ENCODE data around the gene PHTF2.
"Not testable (repeated sequence)": the region's sequence is repeated elsewhere in the genome, so short reads cannot be mapped to it uniquely, and the experiment has no call there.

The PHTF2 gene

DNA sequence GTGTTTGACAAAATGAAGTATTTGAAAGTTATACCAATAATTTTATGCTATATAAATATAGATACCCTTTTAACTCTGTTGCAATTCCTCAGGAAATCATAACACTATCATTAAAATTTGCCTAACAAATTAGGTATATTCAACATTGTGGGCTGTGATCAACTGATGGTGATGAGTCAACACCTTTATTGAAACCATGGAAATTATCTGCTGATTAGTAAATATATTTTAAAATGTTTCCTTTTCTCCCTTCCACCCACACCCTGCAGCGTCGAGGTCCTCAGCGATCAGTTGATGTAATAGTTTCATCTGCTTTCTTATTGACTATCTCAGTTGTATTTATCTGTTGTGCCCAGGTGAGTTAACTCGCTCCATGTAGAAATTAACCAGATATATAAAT lies 143.9 kb downstream of the PHTF2 start:
- DNase-seq, result peak; percentile 59

DNA sequence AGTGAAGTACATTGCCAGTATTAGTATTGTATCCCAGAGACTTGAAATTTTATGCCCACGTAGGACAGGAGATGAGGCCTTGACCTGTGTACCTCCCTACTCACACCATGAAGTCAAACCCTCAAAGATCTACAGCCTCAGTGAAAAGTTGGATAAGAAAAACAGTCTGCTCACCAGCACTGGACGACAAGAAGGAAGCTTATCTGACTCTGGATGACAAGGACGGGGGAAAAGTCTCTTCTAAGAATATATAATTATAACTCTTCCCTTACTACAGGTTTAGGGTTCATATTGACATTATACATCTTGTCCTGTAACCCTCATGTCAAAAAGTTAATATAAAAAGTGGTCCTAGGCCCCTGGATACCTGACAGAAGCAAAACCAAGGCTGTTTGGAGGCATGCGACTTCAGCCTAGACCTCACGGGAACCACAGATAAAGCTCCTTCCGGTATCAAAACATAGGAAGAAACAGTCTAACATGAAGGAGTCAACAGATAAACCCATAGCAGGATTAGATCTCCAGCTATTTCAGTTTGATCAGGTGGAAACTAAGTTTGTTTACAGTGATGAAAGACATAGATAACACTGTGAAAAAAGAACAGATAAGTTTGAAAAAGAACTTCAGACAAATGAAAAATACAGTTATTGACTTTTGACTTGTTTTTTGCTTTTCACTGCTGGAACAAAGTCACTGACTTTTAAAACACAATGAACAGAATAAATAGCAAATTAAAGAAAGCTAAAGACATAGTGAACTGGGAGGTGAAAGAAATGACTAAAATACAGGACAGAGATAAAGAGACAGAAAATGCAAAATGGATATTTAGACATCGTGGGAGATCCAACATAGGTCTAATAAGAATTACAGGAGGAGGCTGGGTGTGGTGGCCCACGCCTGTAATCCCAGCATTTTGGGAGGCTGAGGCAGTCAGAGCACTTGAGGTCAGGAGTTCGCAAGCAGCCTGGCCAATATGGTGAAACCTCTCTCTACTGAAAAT lies 145.9 kb downstream of the PHTF2 start:
- no peak for DNase-seq

DNA sequence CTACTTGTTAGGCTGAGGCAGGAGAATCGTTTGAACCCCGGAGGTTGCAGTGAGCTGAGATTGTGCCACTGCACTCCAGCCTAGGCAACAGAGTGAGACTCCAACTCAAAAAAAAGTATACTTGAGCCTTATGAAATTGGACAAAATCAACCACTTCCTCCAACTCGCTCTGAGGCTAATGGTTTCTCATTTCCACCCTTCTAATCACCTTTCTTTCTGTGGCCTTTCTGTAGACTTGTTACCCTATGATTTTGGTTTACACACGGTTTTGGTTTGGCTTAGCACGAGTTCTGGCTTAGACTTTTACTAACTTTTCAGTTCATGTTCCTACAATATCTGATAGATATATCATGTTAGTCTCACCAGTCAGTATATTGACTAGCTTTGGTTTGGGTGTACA lies 152.0 kb downstream of the PHTF2 start:
- no peak for DNase-seq

DNA sequence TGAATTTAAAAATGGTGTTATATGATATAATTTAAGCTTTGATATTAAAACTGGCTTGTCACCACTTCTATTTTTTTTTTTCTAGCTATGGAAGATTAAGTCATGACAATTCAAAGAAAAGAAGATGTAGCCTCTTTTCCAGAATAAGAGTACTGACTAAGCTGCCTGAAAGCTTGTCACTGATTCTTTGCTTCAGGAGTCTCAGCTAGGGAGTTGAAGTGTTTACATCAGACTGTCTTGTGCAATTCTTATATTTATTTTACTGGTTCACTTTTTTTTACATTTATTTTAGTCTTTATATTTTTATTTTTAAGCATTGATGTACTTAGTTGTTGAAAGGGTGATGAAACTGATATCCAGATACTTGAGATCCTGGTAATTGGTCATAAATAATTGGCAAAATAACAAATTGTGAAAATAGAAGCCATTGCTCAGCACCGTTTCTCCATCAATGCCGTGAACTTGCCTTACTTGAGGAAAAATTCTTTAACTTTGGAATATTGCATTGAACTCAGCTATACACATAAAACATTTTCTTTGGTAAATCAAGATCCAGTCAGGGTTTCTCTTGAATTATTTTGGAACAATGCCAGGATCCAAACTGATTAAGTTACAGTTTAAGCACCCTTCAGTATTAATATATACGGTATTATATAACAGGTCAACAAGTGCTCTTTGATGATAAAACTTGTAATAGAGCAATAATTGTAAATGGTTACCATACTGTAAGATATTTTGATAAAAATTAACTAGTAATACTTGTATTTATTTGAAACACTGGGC lies 156.4 kb downstream of the PHTF2 start:
- DNase-seq, result no peak

DNA sequence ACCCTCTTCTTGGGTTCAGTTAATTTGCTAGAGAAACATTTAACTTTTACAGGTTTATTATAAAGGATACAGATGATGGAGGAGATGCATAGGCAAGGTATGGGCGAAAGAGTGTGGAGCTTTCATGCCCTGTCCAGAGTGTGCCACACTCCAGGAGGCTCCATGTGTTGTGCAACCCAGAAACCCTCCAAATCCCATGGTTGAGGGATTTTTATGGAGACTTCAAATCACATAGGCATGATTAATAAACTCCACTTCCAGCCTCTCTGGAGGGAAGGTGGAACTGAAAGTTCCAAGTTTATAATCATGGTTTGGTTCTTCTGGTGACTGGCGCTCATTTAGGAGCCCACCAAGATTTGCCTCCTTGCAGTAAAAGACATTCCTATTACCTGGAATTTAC lies 159.9 kb downstream of the PHTF2 start:
- DNase-seq, result no peak

DNA sequence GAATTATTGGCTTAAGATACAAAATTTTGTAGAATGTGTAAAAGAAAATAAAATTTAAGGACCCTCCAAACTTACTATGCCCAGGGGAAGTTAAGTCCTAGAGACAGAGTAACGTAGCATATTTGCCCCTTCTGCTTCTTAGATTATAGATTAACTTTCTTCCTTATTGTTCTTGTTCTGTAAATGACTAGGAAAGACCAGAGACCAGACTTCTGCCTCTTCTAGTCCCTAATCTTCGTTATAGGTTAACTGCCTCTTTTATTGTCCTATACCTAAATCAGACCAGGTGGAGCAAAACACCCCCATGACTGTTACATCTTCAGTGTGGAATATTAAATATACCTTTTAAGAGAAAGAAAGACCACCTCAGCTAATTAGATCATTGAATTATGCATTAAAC lies 160.5 kb downstream of the PHTF2 start:
- DNase-seq, result no peak

DNA sequence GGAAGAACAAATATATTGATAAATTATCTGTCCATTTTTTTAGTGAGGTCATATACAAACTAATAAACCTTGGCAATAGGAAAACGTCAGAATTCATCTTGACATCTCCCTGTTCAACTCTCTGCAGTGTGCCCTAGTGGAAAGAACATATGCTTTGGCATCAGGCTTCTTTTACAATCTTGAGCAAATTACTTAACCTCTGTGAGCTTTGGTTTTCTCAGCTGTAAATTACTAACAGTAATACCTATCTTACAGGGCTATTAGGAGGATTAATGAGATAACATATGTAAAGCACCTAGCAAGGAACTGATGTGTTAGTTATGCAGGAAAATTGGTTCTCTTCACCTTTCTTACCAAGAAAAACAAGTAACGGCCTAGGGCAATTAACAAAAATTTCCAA lies 161.8 kb downstream of the PHTF2 start:
- no peak for DNase-seq

DNA sequence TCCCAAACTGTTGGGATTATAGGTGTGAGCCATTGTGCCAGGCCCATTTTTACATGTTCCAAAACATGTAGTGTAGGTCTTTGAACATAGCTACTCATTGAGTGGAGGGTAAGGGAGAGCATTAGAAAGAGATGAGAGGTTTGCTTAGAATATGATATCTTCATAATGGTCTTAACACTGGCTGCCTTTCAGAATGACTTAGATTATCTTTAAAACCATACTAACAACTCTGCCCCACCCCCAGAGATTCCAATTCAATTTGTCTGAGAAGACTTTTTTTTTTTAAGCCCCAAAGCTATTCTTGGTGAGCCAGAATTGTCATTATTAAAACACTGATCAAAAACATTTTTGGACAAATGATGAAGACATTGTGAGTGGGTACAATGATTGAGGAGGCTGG lies 168.9 kb downstream of the PHTF2 start:
- no peak for DNase-seq

DNA sequence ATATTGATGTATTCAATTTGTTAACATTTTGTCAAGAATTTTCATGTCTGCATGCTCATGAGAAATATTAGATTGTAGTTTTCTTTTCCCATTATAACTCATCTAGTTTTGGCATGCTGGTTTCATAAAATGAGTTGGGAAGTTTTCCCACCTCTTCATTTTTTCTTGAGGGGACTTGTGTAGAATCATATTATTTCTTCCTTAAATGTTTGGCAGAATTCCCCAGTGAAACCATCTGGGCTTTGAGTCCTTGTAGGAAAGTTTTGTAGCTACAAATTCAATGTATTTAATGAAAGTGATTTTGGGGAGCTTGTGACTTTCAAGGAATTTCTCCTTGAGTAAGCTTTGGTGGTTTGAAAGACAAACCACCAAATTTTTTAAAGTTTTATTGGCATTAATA lies 173.2 kb downstream of the PHTF2 start:
- DNase-seq, result no peak

DNA sequence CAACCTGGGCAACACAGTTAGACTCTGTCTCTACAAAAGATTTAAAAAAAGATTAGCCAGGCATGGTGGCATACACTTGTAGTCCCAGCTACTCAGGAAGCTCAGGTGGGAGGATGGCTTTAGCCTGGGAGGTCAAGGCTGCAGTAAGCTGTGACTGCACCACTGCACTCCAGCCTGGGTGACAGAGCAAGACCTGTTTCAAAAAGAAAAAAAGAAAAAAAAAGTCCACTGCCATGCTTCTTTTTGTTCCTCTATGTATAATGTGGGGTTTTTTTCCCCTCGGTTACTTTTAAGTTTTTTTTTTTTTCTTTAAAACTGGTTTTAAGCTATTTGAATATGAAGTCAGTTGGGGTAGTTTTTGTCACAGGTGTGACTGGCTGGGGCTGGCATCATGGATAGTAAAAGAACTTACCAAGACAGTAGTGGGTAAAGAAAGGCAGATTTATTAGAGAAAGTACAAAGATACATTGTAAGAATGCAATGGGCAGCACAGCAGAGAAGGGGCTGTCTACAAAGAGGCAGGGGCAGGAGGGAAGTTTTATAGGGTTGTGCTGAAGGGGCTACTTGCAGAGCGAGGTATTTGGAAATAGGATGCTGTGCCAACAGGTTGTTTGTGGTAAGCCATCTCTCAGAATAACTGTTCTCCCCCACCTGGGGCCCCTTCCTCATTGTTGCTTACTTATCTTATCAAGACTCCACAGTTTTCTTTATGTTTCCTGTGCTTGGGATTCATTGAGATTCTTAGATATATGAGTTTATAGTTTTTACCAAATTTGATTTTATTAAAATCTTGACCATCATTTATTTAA lies 177.3 kb downstream of the PHTF2 start:
- DNase-seq, result no peak

DNA sequence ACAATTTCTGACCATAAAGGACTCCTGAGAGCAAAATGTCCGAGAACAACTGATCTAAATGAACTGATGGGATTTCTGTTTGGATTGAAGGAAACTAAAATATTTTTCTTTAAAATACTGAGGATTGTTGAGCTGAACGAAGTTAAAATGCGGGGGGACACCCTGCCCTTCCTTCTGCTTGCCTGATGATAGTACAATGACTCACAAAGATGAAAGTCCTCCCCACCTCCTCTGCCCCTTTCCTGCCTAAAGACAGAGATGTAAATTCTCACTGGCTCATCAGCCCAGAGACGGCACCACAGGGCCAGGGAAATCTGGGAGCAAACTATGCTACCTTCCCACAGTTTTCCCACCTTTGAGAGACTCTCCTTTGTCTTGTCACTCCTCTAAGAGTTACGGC lies 180.6 kb downstream of the PHTF2 start:
- DNase-seq, result no peak

DNA sequence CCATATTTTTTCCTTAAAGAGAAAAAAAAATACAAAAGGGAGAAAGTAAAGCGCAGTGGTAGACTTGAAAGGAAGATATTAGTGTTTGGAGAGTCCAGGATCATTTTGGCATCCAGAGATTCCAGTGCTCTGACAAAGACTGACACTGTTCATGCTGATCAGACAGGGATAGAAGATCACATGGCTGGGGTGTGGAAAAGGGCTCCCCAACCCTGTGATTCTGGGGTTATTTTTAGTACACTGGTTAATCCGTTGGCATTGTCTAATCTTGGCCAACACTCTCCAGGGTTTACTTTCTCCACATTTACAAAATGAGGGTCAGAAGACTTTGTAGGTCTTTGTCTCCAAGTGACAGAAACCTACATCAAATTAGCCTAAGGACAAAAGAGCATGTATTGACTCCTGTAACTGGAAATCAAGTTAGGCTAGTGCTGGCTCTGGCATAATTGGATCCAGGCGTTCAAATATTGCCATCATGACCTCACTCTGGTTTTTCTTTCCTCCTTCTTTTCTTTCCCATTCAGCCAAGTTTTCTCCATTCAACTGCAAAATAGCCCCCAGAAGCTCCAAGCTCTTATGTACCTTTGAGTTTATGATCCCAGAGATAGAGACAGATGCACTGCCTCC lies 181.6 kb downstream of the PHTF2 start:
- DNase-seq, result no peak

DNA sequence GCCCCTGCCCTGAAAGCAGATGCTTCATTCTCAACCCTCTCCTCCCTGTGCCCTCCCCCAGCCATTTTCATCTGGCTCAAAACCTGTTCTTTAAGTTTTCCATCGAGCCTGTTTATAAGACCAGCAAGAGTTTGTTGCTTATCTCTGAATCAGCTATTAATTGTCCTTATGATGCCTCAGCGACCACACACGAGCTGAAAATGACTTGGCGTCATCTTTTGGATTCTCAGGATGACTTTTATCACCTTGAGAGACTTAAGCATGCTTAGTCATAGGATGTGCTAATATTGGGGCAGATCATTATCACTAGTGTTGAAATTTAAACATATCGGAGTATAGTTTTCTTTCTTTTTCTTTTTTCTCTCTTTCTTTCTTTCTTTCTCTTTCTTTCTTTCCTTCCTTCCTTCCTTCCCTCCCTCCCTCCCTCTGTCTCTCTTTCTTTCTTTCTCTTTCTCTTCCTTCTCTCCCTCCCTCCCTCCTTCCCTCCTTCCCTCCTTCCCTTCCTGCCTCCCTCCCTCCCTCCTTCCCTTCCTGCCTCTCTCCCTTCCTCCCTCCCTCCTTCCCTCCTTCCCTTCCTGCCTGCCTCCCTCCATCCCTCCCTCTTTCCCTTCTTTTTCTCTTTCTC lies 184.5 kb downstream of the PHTF2 start:
- DNase-seq, result no peak

DNA sequence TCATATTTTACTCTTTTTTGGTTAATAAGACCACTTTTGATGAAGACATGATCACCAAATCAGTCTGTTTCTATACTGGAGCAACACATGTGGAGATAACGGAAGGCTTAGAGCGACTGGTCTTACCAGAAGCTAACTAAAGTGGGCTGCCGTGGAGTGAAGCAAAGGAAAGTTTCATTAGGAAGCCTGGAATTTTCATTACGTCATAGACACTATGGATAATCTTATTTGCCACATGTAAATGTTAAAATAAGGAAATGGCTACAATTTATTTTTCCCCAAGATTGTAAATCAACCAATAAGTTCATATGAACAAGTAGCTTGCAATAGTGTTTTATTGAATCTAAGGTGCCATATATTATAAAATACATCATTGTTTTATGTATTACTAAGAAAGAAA lies 185.4 kb downstream of the PHTF2 start:
- no peak for DNase-seq

DNA sequence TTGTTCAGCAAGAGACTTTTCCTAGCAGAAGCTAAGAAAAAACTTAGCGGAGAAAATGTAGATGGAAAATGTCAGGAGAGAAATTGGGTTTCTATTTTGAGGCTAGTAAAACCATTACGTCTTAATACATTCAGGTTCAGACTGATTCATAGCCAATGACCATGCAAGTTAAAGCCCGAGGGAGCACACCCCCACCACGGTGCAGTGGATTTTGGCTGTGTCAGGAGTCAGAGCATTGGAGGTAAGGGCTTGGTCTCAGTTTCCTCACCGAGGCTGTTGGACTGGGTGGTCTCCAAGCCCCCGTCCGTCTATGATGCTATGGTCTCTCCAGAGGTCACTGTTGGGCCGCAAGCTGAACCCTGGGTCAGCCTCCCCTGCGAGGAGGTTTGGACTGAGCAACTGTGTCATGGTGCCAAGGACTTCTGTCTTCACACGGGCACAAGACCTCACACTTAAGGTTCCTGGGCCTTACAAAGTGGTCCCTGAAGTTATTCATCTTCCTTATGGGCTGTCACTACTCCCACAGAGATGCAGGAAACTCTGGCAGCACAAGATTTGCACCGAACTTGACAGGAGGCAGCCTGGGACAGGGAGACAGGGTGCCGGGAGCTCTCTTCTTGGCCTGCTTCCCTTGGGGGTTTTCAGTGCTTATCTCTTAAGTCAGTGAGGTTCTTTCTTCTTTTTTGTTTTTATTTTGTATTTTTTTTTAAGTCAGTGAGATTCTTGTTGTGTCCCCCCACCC lies 186.8 kb downstream of the PHTF2 start:
- DNase-seq, result no peak

DNA sequence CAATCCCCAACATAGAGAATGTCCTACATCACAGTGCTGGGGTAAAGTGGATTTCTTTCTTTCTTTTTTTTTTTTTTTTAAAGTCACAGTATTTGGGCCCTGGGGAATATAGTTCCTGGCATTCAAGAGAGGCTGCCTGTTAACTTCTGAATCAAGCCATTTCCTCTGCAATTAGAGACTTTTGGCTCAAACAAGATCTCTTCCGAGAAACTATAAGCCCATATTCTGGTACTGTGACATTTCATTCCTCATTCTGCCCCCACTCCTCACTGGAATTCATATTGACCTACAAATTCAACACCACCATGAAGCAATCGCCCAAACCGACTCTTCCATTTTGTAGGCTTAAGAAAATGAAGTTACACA lies 187.4 kb downstream of the PHTF2 start:
- DNase-seq, result no peak

DNA sequence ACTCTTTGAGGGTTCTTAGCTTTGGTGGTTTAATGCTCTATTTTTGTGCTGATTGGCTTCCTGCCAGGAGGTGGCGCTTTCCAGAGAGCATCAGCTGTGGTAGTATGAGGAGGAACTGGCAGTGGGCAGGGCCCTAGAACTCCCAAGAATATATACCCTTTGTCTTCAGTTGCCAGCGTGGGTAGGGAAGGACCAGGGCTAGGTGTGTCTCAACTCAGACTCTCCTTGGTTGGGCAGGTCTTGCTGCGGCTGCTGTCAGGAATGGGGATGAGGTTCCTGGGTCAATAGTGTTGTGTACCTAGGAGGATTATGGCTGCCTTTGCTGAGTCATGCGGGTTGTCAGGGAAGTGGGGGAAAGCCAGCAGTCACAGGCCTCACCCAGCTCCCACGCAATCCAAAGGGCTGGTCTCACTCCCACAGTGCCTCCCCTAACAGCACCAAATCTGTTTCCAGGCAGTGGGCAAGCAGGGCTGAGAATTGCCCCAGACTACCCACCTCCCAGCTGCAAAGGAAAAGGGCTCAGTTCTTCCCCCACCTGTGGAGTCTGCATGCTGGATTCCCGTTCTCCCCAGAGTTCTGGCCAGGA lies 191.5 kb downstream of the PHTF2 start:
- no peak for DNase-seq

DNA sequence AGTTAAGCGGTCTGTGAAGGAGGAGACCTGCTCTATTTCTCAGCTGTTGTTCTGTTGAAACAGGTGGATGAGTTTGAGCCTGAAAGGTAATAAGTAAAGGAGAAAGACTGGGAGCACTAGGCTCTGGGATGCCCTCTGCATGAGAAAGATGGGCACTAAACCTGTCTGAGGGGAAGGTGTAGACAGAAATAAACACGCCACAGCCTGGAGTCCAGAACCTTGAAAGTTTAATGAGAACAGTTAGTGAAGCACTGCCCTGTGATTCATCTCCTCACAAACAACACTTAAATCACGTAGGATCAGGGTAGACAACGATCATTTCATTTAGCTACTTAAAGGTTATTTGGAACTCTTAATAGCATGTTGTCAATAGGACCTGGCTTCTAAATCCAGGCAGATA lies 193.1 kb downstream of the PHTF2 start:
- DNase-seq, result no peak

DNA sequence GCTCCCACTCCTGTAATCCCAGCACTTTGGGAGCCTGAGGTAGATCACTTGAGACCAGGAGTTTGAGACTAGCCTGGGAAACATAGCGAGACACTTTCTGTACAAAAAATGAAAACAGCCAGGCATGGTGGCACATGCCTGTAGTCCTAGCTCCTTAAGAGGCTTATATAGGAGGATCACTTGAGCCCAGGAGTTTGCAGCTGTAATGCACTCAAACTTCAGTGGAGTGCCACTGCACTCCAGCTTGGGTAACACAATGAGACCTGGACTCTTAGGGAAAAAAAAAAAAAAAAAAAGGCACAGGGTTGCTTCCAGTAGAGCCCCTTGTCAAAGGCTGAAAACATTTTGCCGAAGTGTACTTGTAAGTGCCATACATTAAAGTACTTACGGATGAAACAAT lies 195.3 kb downstream of the PHTF2 start:
- no peak for DNase-seq

DNA sequence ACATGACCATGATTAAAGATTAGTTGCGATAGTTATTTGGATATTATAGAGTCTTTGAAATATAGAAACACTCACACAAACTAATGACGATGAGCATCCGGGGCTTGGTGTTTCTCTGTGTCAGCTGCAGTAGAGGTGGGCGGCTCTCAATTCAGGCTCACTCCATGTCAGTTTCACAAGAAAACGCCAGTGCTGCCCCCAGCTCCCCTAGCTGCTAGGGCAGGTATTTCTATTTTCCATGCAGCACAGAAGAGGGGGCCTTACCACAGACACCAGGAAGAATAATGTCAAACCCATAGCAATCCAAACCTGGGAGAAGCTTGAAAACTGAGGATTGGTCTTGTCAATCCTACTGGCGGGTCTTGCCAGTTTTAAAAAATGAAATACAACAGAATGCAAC lies 197.1 kb downstream of the PHTF2 start:
- DNase-seq, result no peak

DNA sequence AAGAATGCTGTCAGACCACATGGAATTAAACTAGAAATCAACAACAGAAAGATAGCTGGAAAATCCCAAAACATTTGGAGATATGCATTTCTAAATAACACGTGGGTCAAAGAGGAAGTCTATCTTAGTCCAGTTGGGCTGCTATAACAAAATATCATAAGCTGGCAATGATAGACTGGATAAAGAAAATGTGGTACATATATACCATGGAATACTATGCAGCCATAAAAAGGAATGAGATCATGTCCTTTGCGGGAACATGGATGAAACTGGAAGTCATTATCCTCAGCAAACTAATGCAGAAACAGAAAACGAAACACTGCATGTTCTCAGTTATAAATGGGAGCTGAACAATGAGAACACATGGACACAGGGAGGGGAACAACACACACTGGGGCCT lies 200.6 kb downstream of the PHTF2 start:
- not testable (repeated sequence) for DNase-seq

Data from NCI-H526 treated with DMSO at 0.1 percent for 48 hours (cell line).